ENCODE results near the gene NEUROD6.
A peak's percentile ranks its signal among the peaks of the same experiment; 100 is the strongest.

NEUROD6 gene

GRCh38 chr7:31340603-31341002, at the start of gene NEUROD6:
TSS of gene NEUROD6 (minus strand) at chr7:31340726. CDS start at chr7:31339268, 1,458 bp downstream.
- DNase-seq, result no peak

- DNase-seq, result no peak
These were observed 43.9 kb upstream of the NEUROD6 start for GRCh38 chr7:31384466-31384865.

GRCh38 chr7:31382722-31383121, 42.2 kb upstream of the NEUROD6 start:
- no peak for DNase-seq

DNA sequence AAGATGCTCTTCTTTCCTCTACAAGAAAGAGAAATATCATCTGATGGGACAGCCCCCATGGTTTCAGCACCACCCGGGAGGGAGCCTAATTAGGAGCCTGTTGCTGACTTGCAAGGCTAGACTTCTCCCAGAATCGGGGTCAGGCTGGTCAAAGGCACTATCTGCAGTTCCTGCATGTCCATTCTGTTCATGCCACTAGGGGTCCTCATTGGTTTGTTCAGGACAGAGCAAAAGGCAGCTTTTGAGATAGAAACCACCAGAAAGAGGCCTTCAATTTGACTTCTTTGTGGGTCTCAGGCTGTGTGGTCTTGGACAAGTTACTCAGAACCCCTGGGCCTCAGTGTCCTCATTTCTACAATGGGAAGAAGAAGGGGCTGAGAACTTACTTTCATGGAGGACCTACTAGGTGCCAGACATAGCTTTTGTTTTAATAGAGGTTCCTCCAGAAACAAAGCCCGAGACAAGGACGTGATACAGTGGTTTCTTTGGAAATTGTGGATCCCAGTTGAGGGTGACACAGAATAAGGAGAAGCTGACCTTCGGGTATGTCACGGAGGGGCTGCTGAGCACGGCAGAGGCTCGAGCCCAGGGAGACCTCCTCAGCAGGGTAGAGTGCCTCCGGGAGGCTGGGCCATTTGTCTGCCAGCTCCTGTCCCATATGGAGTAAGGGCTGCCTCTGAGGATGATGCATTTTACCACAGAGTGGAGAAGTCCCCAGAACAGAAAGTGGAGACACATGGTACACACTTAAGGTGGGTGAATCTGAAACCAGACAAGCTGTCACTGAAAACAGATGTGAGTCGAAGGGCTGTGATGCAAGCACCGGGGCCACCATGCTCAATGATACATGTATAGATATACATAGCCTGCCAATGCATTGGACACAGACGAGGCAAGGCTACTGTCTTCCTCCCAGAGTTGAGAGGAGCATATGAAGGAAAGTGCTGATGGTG, 33.1 kb upstream of the NEUROD6 start:
- DNase-seq, result peak; percentile 54

- DNase-seq, result no peak
These were observed 31.9 kb upstream of the NEUROD6 start for GRCh38 chr7:31372231-31372959.

- no peak for DNase-seq
These were observed 31.1 kb upstream of the NEUROD6 start for GRCh38 chr7:31371621-31372020.

GRCh38 chr7:31370609-31371008, 30.1 kb upstream of the NEUROD6 start:
- no peak for DNase-seq

DNA sequence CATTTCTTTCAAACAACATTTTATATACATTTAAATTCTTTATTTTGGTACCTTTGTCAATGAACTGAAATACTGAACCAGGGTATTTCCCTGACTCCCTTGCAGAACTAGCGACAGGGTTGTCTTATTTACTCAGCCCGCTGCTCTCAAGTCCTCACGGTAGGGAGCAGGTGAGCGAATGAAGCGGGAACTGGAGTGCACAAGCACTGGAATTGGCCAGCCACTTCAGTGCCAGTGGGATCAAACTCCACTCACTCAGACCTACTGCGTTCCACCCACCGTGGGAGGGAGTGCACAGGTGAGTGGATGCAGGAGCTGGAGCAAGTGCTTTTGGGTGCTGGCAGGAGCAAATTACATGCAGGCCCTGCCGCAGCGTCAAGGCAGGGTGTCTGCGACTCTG, 28.1 kb upstream of the NEUROD6 start:
- no peak for DNase-seq

DNA sequence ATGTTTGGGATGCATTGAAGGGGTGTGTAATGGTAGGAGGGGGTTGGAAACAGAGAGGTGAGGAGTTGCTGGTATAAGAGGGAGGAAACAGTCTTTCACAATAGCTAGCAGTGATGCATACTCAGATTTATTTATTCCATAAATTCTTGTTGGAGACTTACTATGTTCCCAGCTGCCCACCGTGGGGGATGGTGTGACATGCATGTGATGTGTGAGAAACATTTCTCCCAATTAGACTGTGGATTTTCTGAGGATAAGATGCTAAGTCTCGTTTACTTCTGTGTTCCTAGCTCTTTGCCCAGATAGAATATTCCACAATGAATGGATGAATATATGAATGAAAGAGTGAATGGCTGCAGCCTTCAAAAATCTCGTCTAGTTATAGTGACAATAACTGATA, 23.0 kb upstream of the NEUROD6 start:
- no peak for DNase-seq

- no peak for DNase-seq
These were observed 22.5 kb upstream of the NEUROD6 start for GRCh38 chr7:31363051-31363450.

DNA sequence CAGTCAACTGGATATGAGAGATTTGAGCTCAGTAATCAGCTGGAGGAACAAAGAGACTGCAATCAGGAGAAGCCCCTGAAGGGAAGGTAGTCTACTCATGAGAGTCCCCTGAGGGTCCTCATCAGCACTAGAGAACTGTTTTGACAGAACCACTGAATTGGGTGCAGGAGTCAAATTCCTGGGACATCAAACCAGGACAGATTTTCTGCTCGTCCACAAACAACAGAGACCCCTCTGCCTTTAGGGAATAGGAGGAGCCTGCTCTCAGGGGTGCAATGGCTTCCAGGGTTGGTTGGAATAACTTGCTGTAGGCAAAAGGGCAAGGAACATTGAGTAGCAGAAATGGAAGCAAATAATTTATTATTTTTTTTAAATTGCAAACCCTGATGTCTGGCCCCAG, 21.9 kb upstream of the NEUROD6 start:
- no peak for DNase-seq

DNA sequence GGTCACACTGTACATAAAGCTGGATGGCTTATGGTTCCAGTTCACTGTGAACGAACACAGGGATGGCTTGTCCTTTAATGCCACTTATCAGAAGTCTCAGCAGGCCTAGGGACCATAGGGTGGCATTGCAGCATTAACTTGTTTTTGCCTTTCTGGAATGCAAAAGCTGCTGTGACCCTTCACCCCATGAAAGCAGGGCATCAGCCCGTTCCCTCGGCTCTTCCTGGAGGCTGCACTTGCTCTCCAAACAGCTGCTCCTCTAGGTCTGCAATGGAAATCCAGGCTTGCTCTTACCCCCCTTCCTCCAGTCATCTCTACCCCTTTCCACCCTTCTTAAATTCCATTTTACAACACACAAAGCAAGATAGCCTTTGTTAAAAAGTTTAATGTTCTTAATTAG, 17.9 kb upstream of the NEUROD6 start:
- DNase-seq, result no peak

DNA sequence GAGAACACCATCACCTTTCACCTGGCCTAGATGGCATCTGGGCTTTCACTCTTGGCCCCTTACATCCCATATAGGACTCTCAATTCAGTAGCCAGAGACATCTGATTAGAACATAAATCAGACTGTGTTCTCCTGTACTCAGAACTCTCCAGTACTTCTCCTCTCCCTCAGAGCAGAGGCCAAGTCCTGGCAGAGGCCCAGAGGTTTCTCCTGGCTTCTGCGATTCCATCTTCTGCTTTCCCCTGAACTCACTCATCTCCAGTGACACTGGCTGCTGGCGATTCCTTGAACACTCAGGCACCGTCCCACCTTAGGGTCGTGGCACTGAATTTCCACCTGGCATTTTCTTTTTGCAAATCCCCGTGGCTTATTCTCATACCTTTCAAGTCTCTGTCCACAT, 4.9 kb upstream of the NEUROD6 start:
- no peak for DNase-seq

DNA sequence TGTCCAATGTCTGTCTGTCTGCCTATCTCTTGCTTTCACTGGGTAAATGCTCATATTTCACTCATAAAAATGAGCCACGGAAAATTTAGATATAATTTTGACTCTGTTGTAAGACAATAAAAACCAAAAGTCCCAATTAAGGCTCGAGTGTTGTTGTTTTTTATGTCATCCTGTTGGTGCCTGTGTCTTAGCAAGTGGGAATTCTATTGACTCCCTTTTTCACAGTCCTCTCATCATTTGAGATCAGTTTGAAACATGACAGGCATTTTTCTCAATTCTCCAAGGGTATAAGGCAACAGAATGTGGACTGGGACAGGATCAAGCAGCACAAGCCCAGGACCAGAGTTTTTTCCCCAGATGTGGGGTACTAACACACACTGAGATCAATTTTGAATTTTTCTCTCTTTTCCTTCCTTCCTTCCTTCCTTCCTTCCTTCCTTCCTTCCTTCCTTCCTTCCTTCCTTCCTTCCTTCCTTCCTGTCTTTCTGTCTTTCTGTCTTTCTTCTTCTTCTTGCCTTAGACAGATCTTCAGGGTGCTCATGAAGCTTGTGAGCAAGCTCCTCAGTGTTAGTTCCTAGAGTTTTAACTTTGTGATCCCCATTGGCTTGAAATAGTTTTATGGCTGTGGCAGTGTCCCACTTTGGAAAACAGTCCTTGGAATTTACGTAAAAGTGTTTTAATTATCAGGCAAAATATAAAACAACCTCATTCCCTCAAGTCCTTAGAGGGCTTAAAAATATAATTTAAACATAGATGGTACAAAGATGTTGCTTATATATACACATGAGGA, 3.2 kb upstream of the NEUROD6 start:
- DNase-seq, result no peak

DNA sequence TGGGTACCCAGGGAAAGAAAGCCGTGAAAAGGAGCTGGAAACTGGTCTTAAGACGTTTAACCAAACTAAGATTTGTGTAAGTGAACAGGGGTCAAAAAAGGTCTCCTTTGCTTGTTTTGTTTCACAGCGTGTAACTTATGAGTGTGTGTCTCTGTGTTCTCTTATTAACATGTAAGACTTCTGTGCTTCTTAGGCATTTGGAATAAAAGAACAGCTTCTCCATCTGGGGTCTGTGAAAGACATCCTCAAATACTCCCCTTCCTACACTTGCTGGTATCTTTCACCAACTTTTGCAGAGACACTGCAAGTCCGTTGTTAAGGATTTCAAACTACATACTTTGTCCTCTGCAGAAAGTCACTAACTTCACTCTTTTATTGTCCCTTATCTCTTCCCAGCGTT, 615 bp upstream of the NEUROD6 start:
- DNase-seq, result no peak

- peak; percentile 2 for DNase-seq
These were observed 475 bp downstream of the NEUROD6 start for GRCh38 chr7:31340051-31340450.

GRCh38 chr7:31338706-31339105, 1.8 kb downstream of the NEUROD6 start:
- no peak for DNase-seq

DNA sequence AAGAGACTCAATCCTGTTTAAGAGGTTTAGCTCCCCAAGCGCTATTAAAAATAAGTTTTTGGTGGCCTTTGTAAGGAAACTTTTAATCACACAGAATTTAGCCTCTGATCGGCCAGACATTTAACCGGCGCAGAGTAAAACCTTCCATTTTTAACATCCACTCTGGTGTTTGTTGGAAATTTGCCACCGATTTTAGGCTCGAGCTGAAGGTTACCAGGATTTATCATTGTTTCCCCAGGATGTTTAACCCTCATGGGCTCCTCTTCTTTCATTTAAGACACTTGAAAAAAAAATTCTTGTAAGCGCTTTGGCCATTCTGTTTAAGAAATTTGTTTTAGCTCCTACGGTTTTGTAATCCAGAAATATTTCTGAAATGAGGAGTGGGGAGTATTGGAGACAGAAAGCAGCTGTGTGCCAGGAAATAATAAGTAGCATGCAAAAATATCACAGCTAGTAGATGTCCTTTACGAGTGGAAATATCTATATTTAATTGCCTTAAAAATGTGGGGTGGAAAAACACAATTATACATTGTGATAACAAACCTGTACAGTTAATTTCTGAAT, 3.4 kb downstream of the NEUROD6 start:
- no peak for DNase-seq

DNA sequence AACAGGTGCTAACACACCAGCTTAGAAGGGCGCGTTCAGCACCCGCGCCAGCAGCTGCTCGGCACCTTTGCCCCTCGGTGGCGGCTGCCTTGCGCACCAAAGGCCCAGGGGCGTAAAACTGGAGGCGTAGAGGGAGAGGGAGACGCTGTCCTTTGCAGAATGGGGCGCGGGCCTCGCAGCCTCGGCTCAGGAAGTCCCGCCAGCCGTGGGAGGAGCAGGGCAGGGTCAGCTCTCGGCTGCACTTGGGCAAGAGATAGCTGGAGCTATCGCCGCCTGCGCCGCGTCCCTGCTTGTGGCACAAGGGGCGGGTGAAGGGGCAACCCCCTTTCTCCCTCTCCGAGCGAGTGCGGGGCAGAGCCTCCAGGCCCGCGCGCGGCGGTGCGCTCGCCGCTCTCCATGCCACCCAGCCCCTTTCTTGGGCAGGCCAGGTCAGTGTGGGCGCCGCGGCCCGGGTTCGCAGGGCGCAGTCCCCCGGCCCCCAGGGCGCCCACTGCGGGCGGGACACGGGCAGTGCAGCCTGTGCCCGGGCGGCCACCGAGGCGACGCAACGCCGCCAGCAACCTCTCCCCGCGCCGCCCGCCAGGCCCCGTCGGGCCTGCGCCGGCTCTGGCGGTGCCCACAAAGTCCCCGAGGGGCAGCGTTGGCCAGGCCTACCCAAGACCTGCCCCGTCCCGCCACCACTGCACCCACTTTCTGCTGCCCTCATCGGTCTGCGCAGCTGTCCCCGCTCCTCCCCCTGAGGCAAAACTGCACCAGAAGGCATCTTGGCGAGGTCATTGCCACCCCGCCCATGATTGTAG, 4.1 kb downstream of the NEUROD6 start:
- no peak for DNase-seq

GRCh38 chr7:31335884-31336201, 4.7 kb downstream of the NEUROD6 start:
- DNase-seq, result no peak

DNA sequence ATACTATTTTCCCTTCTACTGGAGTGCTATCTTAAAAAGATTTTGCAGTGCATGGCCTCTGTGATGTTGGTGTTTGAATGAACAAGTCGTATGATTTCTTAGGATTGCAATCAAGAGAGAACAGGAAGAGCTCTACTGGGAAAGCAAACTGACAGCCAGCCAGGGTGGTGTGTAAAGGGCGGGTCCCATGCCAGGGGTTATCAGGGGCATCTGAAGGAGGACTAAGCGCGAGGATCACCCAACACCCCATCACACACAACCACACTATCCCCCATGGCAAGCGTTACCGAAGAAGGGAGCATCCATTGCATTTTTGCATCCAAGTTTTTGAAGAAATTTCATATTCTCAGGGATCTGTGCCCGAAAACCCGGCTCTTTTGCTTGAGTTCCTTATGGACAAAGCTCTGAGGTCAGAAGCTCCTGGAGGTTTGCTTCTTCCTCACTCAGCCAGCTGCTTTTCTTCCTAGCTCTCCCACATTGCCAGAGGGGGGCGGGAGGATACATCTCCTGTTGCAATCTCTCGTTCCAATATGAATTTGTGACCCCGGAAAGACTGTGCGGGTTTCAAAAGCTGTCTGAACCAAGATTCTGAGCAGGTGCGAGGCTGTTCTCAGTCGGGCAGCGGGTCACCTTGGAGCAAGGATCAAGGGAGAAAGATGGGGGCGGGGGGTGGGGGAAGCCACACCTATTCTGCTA, 5.2 kb downstream of the NEUROD6 start:
- DNase-seq, result no peak

DNA sequence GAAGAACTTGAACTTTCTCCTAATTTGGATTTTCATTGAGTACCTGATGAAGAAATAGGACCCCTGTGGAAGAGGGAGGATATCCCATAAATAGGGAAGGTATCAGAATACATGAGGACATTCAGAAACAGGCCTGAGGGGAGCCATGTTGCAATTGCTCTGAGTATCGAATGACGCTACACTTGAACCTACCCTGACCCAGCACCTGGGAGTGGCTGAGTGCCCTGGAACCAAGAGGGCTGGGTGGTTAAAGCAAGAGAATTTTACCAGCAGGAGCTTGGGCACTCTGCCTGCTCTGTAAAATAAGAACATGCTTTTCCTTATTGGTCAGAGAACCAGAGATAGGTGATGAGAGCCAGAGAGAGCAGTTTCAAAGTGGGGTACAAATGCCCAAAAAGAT, 7.2 kb downstream of the NEUROD6 start:
- no peak for DNase-seq
